Bronchial epithelial cell (primary cell): ENCODE data around the gene CTAGE4. TPM values are rescaled to one million over a fixed set of nuclear protein-coding genes. Genes with fewer than 3 reads are reported as not detected.
"Not testable (repeated sequence)": the region's sequence is repeated elsewhere in the genome, so short reads cannot be mapped to it uniquely, and the experiment has no call there.

Source experiments
- DNase-seq: peaks from one replicate; pipeline ENCODE4 v3.0.0-alpha.2; 2010; ENCODE audit warnings: low read depth
- FAIRE-seq: peaks from 2 replicates; lab custom pipeline; 2011; peaks lifted over from hg19 to GRCh38; lab: Jason Lieb, UNC
- H3K27me3 ChIP-seq: 2 replicates; pipeline ENCODE4 v1.5.1; 2011; ENCODE audit warnings: low read length; ENCODE audit not compliant: control insufficient read depth, insufficient read depth
- H3K36me3 ChIP-seq: 2 replicates; pipeline ENCODE4 v1.5.1; 2011; ENCODE audit warnings: low read length; ENCODE audit not compliant: control insufficient read depth, insufficient read depth
- H3K4me3 ChIP-seq: 2 replicates; pipeline ENCODE4 v1.5.1; 2011; ENCODE audit warnings: mild to moderate bottlenecking, low read depth, low read length, control low read depth
- total RNA-seq: library from RNA; depleted of rRNA; stranded (reverse); fragments of >200 nt; gene quantifications from 2 replicates; pipeline ENCODE4 v1.2.1, GENCODE V29; 2014

The CTAGE4 gene
- total RNA-seq, 1 donor from 2014 or later = 0.53 TPM

DNA sequence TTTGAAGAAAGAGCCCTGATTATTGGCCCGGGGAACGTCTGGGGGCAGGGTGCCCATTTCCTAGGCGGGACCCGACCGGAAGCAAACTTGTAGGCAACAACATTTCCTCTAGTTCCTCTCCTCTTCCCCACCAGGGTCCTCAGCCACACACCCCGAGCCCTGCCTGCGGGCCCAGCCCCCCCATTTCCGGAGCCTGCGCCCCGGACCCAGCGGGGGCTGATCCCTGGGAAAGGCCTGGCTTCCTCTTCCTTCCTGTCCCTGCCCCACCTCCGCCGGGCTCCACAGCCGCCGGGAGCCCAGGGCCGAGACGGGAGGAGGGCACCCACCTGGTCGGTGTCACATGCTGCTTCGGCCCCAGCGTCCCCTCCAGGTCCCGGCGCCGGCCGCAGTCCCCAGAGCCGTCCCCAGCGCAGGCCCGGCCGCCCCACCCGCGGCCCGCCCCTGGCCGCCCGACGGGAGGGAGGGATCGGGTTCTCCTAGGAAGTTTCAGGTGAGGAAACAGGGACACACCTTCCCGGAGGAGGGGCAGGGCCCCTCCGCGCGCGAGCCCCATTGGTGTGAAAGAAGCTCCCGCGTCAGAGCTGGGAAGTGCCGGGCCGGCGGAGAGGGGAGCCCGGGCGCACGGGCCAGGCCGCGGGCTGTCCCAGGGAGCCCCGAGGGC is 12.1 kb downstream of the CTAGE4 start, which contains the start of gene ARHGEF35:
Gene ARHGEF35 (minus strand): TSS at position 622 of the 661 bp plus-strand sequence. CDS start 7,450 bp downstream, outside the sequence.
- not testable (repeated sequence) for FAIRE-seq, H3K4me3 ChIP-seq, H3K36me3 ChIP-seq, DNase-seq, H3K27me3 ChIP-seq

DNA sequence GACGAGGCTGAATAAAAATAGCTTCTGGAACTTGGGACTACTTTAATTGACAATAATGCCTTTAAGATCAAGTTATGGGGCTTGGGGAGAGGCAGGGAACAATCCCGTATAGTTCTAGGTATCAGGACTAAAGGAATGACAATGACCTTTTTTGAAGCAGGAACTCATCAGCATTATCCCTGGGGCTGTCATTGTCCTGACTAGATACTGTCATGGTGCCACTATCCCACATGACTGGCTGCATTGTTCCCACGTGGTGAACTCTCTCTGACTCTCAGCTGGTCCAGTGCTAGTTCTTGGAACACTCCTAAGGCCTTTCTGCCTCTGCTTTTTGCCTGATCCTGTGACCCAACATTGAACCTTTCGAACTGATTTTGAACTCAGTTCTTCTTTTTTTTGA is 15.7 kb downstream of the CTAGE4 start:
- not testable (repeated sequence) for FAIRE-seq, H3K4me3 ChIP-seq, H3K36me3 ChIP-seq, H3K27me3 ChIP-seq, DNase-seq

DNA sequence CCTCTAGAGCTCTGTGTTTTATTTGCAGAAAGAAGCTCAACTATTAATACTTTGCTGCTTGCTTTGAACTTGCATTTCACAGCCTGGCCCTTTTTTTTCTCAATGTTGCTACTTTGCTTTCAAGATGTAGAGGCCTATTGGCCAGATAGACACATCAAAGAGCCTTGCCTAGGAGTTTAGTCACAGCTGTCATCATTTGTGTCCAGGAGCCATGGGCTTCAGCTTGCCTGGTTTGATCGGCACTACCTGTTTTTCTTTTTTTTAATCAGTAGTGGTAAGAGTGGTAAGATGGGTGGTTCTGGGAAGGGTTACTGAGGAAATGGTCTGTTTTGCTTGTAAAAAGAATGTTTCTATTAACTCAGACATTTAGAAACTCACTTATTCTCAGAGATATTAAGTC is 18.7 kb downstream of the CTAGE4 start:
- H3K36me3 ChIP-seq, DNase-seq, FAIRE-seq, H3K27me3 ChIP-seq, H3K4me3 ChIP-seq: not testable (repeated sequence)

DNA sequence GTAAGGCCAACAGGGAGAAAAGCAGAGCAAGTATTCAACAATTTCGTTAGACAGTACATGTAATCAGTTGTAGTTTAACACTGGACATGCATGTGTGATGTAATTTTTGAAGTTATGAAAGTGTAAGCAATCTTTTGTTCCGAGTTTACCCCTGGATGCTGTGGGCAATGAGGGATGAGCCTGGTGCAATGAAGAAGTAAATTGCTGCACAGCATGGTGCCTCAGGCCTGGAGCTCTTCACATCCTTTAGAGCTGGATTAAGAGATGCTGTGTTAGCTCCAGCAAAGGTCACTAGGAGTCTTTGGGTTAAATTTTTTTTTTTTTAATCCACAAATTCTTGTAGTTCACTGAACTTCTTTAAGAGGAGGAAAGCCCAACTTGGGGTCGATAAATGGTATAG is 19.8 kb downstream of the CTAGE4 start:
- DNase-seq, FAIRE-seq: not testable (repeated sequence)

DNA sequence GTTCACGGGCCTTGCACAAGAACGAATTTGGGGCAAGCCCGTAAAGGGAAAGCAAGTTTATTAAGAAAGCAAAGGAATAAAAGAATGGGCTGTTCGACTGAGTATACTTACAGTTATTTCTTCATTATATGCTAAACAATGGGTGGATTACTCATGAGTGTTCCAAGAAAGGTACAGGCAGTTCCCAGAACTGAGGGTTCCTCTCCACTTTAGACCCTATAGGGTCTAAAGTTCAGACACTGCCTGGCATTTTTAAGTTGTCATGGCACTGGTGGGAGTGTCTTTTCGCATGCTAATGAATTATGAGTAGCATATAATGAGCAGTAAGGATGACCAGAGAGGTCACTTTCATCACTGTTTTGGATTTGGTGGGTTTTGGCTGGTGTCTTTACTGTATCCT is 22.0 kb downstream of the CTAGE4 start:
- not testable (repeated sequence) for H3K4me3 ChIP-seq, FAIRE-seq, DNase-seq

More for the DNA sequence above, 19.8 kb downstream of the CTAGE4 start:
- H3K27me3 ChIP-seq, H3K4me3 ChIP-seq, H3K36me3 ChIP-seq: not testable (repeated sequence)

DNA sequence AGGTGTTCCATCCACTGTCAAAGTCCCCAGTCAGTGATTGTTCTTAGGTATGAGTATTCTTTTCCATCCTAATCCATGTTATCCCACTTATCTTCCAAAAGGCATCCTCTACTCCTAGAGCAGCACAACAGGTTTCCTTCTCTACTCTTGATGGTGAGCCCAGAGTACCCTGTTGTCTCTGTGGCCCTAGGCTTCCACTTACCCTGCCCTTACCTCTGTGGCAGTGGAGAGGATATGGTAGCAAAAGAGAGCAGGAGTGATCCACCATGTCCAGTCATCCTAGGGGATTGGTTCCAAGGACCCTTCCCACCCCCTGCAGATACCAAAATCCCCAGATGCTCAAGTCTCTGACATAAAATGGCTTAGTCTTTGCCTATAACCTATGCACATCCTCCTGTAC is 33.9 kb downstream of the CTAGE4 start:
- not testable (repeated sequence) for H3K27me3 ChIP-seq, H3K36me3 ChIP-seq, DNase-seq, H3K4me3 ChIP-seq, FAIRE-seq

More for the DNA sequence above, 22.0 kb downstream of the CTAGE4 start:
- H3K27me3 ChIP-seq, H3K36me3 ChIP-seq: not testable (repeated sequence)

DNA sequence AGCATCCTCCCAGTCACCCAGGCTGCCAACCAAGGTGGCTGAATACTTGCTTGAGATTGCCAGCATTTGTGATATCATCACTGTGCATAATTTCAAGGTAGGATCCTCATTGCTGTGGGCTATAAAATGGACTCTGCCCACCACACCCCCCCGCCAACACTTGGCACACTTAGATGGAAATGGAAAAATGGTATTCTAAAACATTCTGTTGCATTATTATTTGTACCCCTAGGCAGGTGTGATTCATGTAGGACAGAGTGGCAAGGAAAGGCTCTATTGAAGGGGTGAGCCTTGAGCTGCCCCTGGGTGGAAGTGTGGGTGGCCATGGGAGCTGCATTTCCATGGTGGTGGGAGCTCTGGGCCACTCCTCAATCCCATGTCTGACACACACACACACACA is 35.3 kb downstream of the CTAGE4 start:
- not testable (repeated sequence) for H3K27me3 ChIP-seq, H3K36me3 ChIP-seq, FAIRE-seq, H3K4me3 ChIP-seq, DNase-seq

DNA sequence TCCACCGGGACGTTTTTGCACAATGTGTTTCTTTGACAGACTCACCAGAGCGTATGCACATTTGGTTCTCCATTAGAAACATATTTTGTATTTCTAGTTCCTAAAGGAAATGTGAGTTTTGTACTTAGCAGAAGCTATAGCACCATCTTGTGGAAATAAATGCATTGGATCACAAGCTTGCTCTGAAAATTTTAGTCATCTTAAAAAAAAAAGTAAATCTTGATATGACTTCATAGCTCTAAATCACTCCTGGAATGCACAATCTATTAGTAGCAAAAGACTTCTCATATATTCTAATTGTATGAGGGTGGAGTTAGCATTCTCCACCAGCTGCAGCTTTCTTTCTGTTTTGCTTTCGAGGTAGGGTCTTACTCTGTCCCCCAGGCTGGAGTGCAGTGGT is 35.9 kb downstream of the CTAGE4 start:
- FAIRE-seq, DNase-seq, H3K36me3 ChIP-seq, H3K4me3 ChIP-seq, H3K27me3 ChIP-seq: not testable (repeated sequence)

DNA sequence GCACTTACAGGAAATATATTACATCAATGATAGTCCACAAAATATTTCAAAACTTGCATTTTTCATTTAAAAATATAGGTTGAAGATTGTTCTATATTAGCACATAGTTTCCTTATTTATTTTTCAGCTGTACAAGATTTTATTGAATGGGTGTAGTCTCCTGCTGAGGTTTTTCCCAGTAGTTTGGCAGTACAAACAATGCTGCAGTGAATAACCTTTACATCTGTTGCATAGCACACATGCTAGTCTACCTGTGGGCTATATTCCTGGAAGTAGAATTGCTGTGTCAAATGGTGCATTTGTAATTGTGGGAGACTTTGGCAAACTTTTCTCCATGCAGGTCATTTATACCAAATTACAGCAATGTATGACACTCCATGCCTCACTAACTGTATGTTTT is 37.3 kb downstream of the CTAGE4 start:
- H3K27me3 ChIP-seq, DNase-seq, H3K36me3 ChIP-seq, H3K4me3 ChIP-seq, FAIRE-seq: not testable (repeated sequence)

DNA sequence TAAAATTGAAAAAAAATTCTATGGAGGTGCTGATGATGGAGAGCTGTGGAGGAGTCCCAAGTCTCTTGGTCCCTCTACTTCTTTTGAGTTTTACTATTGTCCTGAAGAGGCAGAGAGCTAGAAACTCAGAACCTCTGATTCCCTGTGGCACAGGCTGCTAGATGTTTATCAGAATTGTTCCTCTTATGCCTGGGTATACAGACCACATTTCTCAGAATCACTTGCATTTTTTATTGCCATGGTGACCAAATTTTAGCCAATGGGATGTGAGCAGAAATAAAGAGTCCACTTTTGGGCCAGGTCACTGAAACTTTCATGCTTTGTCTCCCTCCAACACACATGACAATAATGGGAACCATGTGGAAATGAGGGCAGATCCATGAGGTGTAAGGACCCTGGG is 40.4 kb downstream of the CTAGE4 start:
- not testable (repeated sequence) for H3K27me3 ChIP-seq, FAIRE-seq, DNase-seq, H3K36me3 ChIP-seq, H3K4me3 ChIP-seq

DNA sequence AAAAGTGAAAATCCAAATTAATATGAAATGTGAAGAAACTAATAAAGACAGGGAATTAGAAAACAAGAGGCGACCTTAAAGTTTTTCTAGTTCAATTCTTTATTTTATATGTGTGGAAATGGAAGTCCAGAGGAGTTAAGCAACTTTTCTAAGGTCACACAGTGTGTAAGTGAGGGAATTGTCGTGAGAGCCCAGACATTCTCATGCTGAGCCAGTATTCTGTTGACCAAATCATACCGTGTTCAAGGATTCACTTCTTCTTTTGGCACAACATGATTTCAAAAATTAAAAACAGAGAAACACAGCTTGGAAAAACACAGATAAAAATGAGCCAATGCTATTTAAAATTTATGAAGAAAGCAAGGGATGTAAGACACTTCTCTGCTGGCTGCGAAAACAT is 43.6 kb downstream of the CTAGE4 start:
- not testable (repeated sequence) for FAIRE-seq, H3K27me3 ChIP-seq, H3K4me3 ChIP-seq, DNase-seq, H3K36me3 ChIP-seq

DNA sequence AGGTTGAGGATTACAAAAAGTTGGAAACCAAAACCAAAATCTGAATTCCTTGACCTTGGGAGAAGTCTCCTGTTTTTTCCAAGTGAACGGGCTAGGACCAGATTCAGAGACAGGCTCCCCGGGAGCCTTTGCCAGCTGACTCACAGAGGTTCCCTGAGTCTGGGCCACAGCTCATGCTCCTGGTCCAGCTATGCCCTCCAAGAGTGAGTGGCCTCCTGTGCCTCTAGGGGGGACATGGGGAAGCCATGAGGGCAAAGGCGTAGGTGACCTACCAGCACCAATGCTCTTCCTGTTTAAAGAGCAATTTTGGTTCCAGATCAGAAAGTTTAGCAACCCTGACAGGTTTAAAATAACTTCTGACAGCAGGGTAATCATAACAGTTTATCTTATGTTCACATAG is 45.5 kb downstream of the CTAGE4 start:
- H3K27me3 ChIP-seq, H3K36me3 ChIP-seq, FAIRE-seq, H3K4me3 ChIP-seq, DNase-seq: not testable (repeated sequence)

DNA sequence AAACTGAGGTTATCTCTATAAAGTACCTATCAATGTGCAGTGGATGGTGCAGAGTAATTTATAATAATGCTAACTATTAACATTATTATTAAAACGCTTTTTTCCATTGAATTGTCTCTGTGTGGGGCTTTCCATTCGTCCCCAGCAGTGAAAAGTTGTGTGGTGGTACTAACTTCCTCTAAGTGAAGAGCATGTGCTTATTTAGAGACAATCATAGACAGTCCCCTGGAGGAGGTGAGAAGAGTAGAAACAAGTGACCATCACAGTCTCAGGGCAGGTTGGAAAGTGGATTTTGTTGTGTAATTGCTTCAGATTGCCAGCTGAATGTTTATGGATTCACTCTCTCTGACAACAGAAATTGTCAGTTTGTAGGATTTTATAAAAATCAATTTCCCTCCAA is 47.8 kb downstream of the CTAGE4 start:
- not testable (repeated sequence) for H3K4me3 ChIP-seq, H3K27me3 ChIP-seq, FAIRE-seq, H3K36me3 ChIP-seq, DNase-seq

DNA sequence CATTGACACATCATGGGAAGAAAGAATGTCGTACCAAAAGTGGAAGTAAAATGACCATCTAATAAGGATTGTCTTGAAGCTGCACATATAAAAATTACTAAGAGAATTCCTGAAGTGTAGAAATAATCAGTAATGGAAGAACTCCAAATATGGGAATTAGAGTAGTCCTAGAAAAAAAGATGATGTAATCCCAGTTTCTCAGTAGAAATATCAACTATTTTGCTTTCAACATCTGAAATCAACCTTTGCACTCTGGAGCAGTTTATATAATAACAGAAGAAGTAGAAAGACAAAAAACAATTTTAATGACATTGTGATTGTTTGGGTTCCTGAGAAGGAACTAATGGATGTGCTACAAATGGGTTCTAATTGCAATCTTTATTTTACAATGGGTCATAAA is 49.8 kb downstream of the CTAGE4 start:
- DNase-seq, H3K27me3 ChIP-seq, H3K36me3 ChIP-seq, H3K4me3 ChIP-seq, FAIRE-seq: not testable (repeated sequence)
